ENCODE results near the gene SCG2.

The SCG2 gene

DNA sequence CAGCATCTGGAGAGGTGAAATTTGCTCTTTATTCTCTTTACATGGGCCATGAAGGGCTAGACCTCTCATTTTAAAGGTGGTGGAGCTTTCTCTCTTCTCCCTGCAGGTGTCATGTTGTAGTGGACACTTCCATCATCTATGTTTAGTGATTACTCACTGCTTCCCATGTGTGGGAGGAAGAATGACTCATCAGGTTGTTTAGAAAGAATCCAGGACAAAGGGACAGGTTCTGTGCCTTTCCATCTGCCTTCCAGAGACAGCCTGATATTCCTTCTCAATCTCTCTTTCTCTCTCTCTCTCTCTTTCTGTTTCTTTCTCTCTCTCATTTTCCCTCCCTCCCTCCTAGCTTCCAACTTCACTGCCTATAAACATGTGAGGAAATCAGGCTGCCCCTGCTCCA, 38.7 kb downstream of the SCG2 start:
- no peak for DNase-seq

DNA sequence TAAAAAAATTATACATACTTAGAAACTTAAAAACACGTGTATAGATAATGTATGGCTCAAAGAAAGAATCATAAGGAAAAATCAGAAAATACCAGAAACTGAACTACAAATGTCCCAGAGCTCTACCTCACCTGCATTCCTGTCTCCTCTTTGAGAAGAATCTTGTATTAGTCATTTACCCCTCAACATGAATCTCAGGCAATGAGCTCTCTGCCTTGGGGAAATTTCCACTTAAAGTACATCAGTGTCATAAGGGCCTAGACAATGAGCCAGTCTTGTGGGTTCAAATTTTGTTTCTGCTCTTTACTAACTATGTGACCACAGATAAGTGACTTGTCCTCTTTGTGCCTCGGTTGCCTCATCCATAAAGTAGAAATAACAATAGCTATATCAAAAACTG, 40.1 kb downstream of the SCG2 start:
- no peak for DNase-seq

DNA sequence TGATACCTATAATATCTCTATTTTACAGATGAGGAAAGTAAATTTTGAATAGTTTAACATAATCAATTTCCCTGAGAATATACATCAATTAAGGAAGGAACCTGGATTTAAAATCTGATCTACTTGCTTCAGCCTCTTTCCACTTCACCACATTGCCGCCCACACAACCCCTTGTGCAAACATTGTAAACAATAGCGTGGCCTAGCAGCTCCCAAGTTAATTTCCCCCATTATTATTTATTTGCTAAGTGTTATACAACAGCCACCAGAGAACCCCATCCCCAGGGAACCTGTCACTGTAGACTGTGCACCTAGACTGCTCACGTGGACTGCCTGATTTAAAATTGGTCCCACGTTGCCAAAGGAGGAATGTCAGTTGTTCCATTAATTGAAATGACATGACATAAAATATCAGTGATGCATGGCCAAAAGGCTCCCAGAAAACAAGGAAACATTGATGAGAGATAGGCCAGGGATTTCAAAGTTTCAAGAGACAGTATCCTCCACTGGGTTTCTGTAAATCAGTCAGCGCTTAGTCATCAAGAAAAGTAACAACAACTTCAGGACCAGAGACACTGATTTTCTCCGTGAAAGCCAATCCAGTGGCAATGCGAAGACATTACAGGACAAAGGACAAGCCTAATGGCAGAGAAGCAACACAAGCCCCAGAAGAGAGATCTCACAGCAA, 41.3 kb downstream of the SCG2 start:
- no peak for DNase-seq

- no peak for DNase-seq
Measured at GRCh38 chr2:223558970-223559369, 43.2 kb downstream of the SCG2 start.

- no peak for DNase-seq
Measured at GRCh38 chr2:223554923-223555322, 47.2 kb downstream of the SCG2 start.

- no peak for DNase-seq
Measured at GRCh38 chr2:223549215-223549614, 52.9 kb downstream of the SCG2 start.

DNA sequence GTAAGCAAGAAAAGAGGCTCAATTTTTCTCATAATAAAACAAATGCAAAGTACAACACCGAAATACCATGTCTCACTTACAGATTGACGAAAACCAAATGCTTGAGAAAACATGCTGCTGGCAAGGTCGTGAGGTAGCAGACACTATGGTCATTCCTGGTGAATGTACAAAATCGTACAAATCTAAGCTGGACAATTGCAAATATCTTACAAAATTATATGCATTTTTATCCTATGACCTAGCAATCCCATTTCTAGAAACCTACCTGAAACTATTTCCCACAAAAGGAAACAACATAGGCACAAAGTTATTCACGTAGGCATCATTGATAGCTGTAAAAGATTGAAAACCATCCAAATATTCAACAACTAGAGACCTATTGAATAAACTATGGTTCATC, 54.0 kb downstream of the SCG2 start:
- no peak for DNase-seq

Measured in activated CD8-positive, alpha-beta memory T cell treated with anti-CD3 and anti-CD28 coated beads, Interleukin-2, amount 50 U/mL, for 4 hours (primary cell).